Smooth muscle cell (in vitro differentiated cells): Measurements from ENCODE around the gene DGKB. TPM values are rescaled to one million over a fixed set of nuclear protein-coding genes. Genes with fewer than 3 reads are reported as not detected.

ENCODE experiments used
- DNase-seq: peaks from one replicate; lab custom pipeline; 2025; ENCODE audit not compliant: unreplicated experiment; lab: John Stamatoyannopoulos, UW
- H2AFZ ChIP-seq: fragments of 200-600 bp; sonication (generic); 2 replicates; pipeline ENCODE4 v1.6.0; 2016; ENCODE audit warnings: antibody characterized with exemption, low read depth, mild to moderate bottlenecking
- H3F3A ChIP-seq: fragments of 200-600 bp; sonication (generic); 2 replicates; pipeline ENCODE4 v1.6.0; 2017; ENCODE audit warnings: antibody characterized with exemption, low read depth
- H3K27ac ChIP-seq: fragments of 200-600 bp; sonication (generic); 2 replicates; pipeline ENCODE4 v1.5.1; 2016; ENCODE audit warnings: low read depth, mild to moderate bottlenecking
- H3K27me3 ChIP-seq: fragments of 200-600 bp; sonication (generic); 2 replicates; pipeline ENCODE4 v1.6.1; 2016; ENCODE audit warnings: low read depth, mild to moderate bottlenecking
- H3K36me3 ChIP-seq: fragments of 200-600 bp; sonication (generic); 2 replicates; pipeline ENCODE4 v1.5.1; 2016; ENCODE audit warnings: low read depth
- H3K4me1 ChIP-seq: fragments of 200-600 bp; sonication (generic); 2 replicates; pipeline ENCODE4 v1.5.1; 2016; ENCODE audit warnings: low read depth
- H3K4me2 ChIP-seq: fragments of 200-600 bp; sonication (generic); 2 replicates; pipeline ENCODE4 v1.6.0; 2016; ENCODE audit warnings: mild to moderate bottlenecking
- H3K4me3 ChIP-seq: fragments of 200-600 bp; sonication (generic); 2 replicates; pipeline ENCODE4 v1.5.1; 2016; ENCODE audit warnings: mild to moderate bottlenecking
- H3K79me2 ChIP-seq: fragments of 200-600 bp; sonication (generic); 2 replicates; pipeline ENCODE4 v1.6.0; 2016; ENCODE audit warnings: low read depth, mild to moderate bottlenecking
- H3K9ac ChIP-seq: fragments of 200-600 bp; sonication (generic); 2 replicates; pipeline ENCODE4 v1.6.0; 2016; ENCODE audit warnings: low read depth
- H3K9me3 ChIP-seq: fragments of 200-600 bp; sonication (generic); replicated peaks from 2 replicates; pipeline ENCODE4 v1.5.1; 2016; ENCODE audit warnings: low read depth
- H4K20me1 ChIP-seq: fragments of 200-600 bp; sonication (generic); 2 replicates; pipeline ENCODE4 v1.6.0; 2016; ENCODE audit warnings: low read depth
- CTCF ChIP-seq: fragments of 200-600 bp; sonication (generic); IDR thresholded peaks from 2 replicates; pipeline ENCODE4 v1.5.1; 2017; ENCODE audit warnings: borderline replicate concordance, mild to moderate bottlenecking, antibody characterized with exemption; ENCODE audit not compliant: insufficient read depth, poor library complexity, severe bottlenecking
- WGBS: methylation state at CpG from one replicate; pipeline ENCODE4 v1.1.7; 2016; ENCODE audit warnings: low lambda C conversion rate; 5-methylcytosine and 5-hydroxymethylcytosine counted together
- polyA plus RNA-seq: library from polyadenylated mRNA; unstranded; fragments of >200 nt; fragmentation: Nextera tagmentation; extraction: Ambion mirVana; gene quantifications from 2 replicates; pipeline ENCODE4 v1.2.1, GENCODE V29; 2016
- total RNA-seq: library from RNA; depleted of rRNA; stranded (reverse); fragments of >200 nt; gene quantifications from 2 replicates; pipeline ENCODE4 v1.2.3, GENCODE V29; 2014

DGKB gene
- total and polyA plus RNA-seq, 2 experiments from 2014 or later = not detected

- Histone ChIP-seq H3K9ac (no peak overlapping the region), H3K4me1 (no peaks in the 10 kb centered on the region), H4K20me1 (no peaks in the 10 kb centered on the region), H2AFZ (no peak overlapping the region), H3K79me2 (no peaks in the 10 kb centered on the region), H3K27me3 (no peaks in the 10 kb centered on the region), H3F3A (no peaks in the 10 kb centered on the region), H3K4me2 (no peak overlapping the region), H3K9me3 (no peaks in the 10 kb centered on the region), H3K36me3 (no peaks in the 10 kb centered on the region), H3K27ac (no peak overlapping the region), H3K4me3 (no peak overlapping the region)
- no peak for DNase-seq
- no peak for TF ChIP-seq CTCF
- 96% methylated on average over 3 of the region's 3 CpGs for WGBS
Measured at GRCh38 chr7:14381936-14382335, 520.6 kb downstream of the DGKB start.

GRCh38 chr7:14381306-14381705 lies 521.2 kb downstream of the DGKB start:
- H3K4me1 ChIP-seq = no peaks in the 10 kb centered on the region
- H3K27me3 ChIP-seq = no peaks in the 10 kb centered on the region
- TF ChIP-seq CTCF = no peak
- H3K9me3 ChIP-seq = no peaks in the 10 kb centered on the region
- H3K27ac ChIP-seq = no peak overlapping the region
- DNase-seq = no peak
- no peaks in the 10 kb centered on the region for H3K79me2 ChIP-seq
- no peak overlapping the region for H3K4me2 ChIP-seq
- H2AFZ ChIP-seq = no peak overlapping the region
- no peak overlapping the region for H3K4me3 ChIP-seq
- H3K9ac ChIP-seq = no peak overlapping the region
- WGBS = 84% methylated on average over 3 of the region's 3 CpGs
- H4K20me1 ChIP-seq = no peaks in the 10 kb centered on the region
- no peaks in the 10 kb centered on the region for H3F3A ChIP-seq
- H3K36me3 ChIP-seq = no peaks in the 10 kb centered on the region

DNA sequence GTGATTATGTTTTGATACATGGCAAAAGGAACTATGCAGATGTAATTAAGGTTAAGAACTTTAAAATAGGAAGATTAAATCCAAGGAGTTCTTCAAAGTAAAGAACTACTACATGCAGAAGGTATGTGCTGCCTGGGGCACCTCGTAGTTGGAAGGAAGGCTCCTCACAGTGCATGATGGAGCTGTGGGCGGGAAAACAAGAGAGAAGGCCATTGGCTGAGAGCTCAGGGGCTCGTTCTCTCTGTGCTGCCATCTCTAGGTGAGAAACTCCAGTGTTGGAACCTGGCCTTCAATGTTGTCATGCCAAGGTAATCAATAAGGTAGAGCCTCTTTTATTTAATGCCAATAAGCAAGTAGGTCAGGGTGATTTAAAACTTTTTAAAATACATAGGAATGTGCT lies 521.7 kb downstream of the DGKB start:
- H4K20me1 ChIP-seq = no peaks in the 10 kb centered on the region
- H3K4me3 ChIP-seq = no peak overlapping the region
- H3K4me1 ChIP-seq = no peaks in the 10 kb centered on the region
- no peaks in the 10 kb centered on the region for H3K79me2 ChIP-seq
- WGBS = 87% methylated on average over 3 of the region's 3 CpGs
- no peaks in the 10 kb centered on the region for H3K9me3 ChIP-seq
- no peak overlapping the region for H3K27ac ChIP-seq
- H2AFZ ChIP-seq = no peak overlapping the region
- DNase-seq = no peak
- H3K4me2 ChIP-seq = no peak overlapping the region
- H3F3A ChIP-seq = no peaks in the 10 kb centered on the region
- H3K27me3 ChIP-seq = no peaks in the 10 kb centered on the region
- TF ChIP-seq CTCF = no peak
- H3K9ac ChIP-seq = no peak overlapping the region
- no peaks in the 10 kb centered on the region for H3K36me3 ChIP-seq

GRCh38 chr7:14377646-14378266 lies 524.8 kb downstream of the DGKB start:
- no peak for DNase-seq
- Histone ChIP-seq H3K4me1 (no peaks in the 10 kb centered on the region), H3K9me3 (no peaks in the 10 kb centered on the region), H4K20me1 (no peaks in the 10 kb centered on the region), H3K27me3 (no peaks in the 10 kb centered on the region), H3K4me3 (no peak overlapping the region), H2AFZ (peak overlapping the region; percentile 52), H3K36me3 (no peaks in the 10 kb centered on the region), H3F3A (no peaks in the 10 kb centered on the region), H3K4me2 (no peak overlapping the region), H3K79me2 (no peaks in the 10 kb centered on the region), H3K9ac (no peak overlapping the region), H3K27ac (no peak overlapping the region)
- 80% methylated on average over 4 of the region's 4 CpGs for WGBS
- TF ChIP-seq CTCF = no peak
